ENCODE data around the gene ETFA.

- TF ChIP-seq ATF1 (CRISPR knock-in tag; IDR thresholded peaks at IDR 0.05) (no peak), ZNF121 (CRISPR knock-in tag; IDR thresholded peaks at IDR 0.05) (no peak), ESRRA (CRISPR knock-in tag; IDR thresholded peaks at IDR 0.05; ENCODE audit: borderline replicate concordance) (no peak), NFYB (CRISPR knock-in tag; conservative IDR thresholded peaks at IDR 0.05; ENCODE audit: low read depth) (no peak), JUN (CRISPR knock-in tag; IDR thresholded peaks at IDR 0.05) (no peak), CREM (CRISPR knock-in tag; IDR thresholded peaks at IDR 0.05) (no peak), FOXJ3 (CRISPR knock-in tag; IDR thresholded peaks at IDR 0.05; ENCODE audit: borderline replicate concordance) (no peak)
- TF ChIP-seq, protein P1, sequence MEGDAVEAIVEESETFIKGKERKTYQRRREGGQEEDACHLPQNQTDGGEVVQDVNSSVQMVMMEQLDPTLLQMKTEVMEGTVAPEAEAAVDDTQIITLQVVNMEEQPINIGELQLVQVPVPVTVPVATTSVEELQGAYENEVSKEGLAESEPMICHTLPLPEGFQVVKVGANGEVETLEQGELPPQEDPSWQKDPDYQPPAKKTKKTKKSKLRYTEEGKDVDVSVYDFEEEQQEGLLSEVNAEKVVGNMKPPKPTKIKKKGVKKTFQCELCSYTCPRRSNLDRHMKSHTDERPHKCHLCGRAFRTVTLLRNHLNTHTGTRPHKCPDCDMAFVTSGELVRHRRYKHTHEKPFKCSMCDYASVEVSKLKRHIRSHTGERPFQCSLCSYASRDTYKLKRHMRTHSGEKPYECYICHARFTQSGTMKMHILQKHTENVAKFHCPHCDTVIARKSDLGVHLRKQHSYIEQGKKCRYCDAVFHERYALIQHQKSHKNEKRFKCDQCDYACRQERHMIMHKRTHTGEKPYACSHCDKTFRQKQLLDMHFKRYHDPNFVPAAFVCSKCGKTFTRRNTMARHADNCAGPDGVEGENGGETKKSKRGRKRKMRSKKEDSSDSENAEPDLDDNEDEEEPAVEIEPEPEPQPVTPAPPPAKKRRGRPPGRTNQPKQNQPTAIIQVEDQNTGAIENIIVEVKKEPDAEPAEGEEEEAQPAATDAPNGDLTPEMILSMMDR (IDR thresholded peaks at IDR 0.05) = no peak
- TF ChIP-seq, protein P2, sequence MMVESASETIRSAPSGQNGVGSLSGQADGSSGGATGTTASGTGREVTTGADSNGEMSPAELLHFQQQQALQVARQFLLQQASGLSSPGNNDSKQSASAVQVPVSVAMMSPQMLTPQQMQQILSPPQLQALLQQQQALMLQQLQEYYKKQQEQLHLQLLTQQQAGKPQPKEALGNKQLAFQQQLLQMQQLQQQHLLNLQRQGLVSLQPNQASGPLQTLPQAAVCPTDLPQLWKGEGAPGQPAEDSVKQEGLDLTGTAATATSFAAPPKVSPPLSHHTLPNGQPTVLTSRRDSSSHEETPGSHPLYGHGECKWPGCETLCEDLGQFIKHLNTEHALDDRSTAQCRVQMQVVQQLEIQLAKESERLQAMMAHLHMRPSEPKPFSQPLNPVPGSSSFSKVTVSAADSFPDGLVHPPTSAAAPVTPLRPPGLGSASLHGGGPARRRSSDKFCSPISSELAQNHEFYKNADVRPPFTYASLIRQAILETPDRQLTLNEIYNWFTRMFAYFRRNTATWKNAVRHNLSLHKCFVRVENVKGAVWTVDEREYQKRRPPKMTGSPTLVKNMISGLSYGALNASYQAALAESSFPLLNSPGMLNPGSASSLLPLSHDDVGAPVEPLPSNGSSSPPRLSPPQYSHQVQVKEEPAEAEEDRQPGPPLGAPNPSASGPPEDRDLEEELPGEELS (CRISPR knock-in tag; IDR thresholded peaks at IDR 0.05) = no peak
- TF ChIP-seq, protein P3, sequence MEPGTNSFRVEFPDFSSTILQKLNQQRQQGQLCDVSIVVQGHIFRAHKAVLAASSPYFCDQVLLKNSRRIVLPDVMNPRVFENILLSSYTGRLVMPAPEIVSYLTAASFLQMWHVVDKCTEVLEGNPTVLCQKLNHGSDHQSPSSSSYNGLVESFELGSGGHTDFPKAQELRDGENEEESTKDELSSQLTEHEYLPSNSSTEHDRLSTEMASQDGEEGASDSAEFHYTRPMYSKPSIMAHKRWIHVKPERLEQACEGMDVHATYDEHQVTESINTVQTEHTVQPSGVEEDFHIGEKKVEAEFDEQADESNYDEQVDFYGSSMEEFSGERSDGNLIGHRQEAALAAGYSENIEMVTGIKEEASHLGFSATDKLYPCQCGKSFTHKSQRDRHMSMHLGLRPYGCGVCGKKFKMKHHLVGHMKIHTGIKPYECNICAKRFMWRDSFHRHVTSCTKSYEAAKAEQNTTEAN (CRISPR knock-in tag; IDR thresholded peaks at IDR 0.05) = no peak
These were observed 109.6 kb downstream of the ETFA start for GRCh38 chr15:76201536-76202255.
